GM12878 (cell line): ENCODE measurements around the gene CCDC88C.

Experiments used
- CEBPB ChIP-seq, 2 experiments: fragments of 150-350 bp in 1 of 2; IDR thresholded peaks; 2 replicates each; pipeline ENCODE4 v1.6.1; 2012 to 2014; ENCODE audit warnings: low read depth in 2 of 2, low read length in 2 of 2, borderline replicate concordance in 1 of 2, inconsistent platforms in 1 of 2
- EP300 ChIP-seq, 2 experiments: fragments of 150-350 bp in 1 of 2; IDR thresholded peaks; 2 replicates each; pipeline ENCODE4 v1.6.1; 2011 to 2012; ENCODE audit warnings: low read depth in 2 of 2, low read length in 2 of 2, borderline replicate concordance in 1 of 2, improper control_type of control experiment in 1 of 2, inconsistent platforms in 1 of 2; ENCODE audit not compliant: control insufficient read depth in 1 of 2
- HDGF ChIP-seq: fragments of 450-650 bp; IDR thresholded peaks from 2 replicates; pipeline ENCODE4 v1.6.1; 2016; ENCODE audit warnings: antibody characterized with exemption
- MEF2A ChIP-seq: IDR thresholded peaks from 2 replicates; pipeline ENCODE4 v1.6.1; 2011; ENCODE audit warnings: low read depth, mild to moderate bottlenecking, low read length, moderate library complexity; ENCODE audit not compliant: insufficient read depth
- RCOR1 ChIP-seq: conservative IDR thresholded peaks from 2 replicates; pipeline ENCODE4 v1.6.1; 2012; ENCODE audit warnings: low read depth, low read length, improper control_type of control experiment
- TF ChIP-seq, protein P1 (sequence below): IDR thresholded peaks from 2 replicates; pipeline ENCODE4 v1.6.1; 2011; ENCODE audit warnings: low read depth, low read length, improper control_type of control experiment, borderline replicate concordance

DNA sequence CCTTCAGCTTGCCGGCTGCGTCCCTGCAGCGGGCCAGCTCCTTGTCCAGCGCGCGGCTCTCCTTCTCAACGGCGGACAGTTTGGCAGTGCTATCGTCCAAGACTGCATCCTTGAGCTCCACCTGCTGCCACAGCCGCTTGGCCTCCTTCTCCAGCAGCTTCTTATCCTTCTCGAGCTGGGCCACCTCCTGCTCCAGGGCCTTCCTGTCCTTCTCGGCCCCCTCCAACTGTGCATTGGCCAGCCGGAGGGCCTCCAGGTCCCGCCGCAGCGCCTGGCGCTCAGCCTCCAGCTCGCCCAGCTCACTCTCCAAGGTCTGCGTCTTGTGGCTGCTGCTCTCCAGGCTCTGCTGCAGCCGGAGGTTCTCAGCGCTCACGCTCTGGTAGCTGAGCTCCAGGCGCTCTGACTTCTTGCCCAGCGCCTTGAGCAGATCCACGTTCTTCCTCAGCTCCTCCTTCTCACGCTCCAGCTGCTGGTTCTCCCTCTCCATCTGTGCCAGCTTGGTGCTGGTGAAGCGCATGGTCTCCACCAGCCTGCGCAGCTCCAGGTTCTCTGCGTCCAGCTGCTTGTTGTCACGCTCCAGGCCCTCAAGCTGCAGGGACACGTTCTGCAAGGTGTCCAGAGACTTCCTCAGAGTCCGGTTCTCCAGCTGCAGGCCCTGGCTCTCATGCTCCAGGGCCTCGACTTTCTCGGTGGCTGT lies 104.3 kb downstream of the CCDC88C start:
- TF ChIP-seq HDGF = no peak
- no peak for TF ChIP-seq CEBPB (IDR thresholded peaks at IDR 0.05; ENCODE audit: borderline replicate concordance in 1 of 2, low read depth in 2 of 2, low read length in 2 of 2)
- TF ChIP-seq, protein P1, sequence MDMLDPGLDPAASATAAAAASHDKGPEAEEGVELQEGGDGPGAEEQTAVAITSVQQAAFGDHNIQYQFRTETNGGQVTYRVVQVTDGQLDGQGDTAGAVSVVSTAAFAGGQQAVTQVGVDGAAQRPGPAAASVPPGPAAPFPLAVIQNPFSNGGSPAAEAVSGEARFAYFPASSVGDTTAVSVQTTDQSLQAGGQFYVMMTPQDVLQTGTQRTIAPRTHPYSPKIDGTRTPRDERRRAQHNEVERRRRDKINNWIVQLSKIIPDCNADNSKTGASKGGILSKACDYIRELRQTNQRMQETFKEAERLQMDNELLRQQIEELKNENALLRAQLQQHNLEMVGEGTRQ = no peak
- TF ChIP-seq MEF2A = no peak
- no peak for TF ChIP-seq EP300 (IDR thresholded peaks at IDR 0.05; ENCODE audit: borderline replicate concordance in 1 of 2, control insufficient read depth in 1 of 2, low read depth in 2 of 2, low read length in 2 of 2)
- no peak for TF ChIP-seq RCOR1
